ENCODE data around the gene CCL27. TPM values are rescaled to one million over a fixed set of nuclear protein-coding genes. Genes with fewer than 3 reads are reported as not detected.
A peak's percentile ranks its signal among the peaks of the same experiment; 100 is the strongest.

CCL27 gene
- total RNA-seq, 6 donors from 2014 or later: 32.5 TPM; not detected in 5

DNA sequence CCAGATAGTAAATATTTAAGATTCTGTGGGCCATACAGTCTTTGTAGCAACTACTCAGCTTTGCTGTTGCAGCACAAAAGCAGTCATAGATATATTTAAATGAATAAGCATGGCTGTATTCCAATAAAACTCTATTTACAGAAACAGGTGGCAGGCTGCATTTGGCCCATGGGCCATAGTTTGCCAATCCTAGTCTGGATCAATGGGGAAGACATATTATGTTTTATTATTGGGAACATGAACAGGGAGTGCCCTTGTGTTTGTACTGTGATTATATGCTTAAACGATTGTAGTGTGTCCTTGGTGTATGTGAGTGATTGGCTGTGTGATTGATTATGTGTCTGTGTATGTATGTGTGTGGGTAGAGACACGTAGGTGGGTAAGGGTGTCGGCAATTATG, 12.0 kb upstream of the CCL27 start:
- H3K4me3 ChIP-seq: no peak overlapping the region
- TF ChIP-seq, protein P1, sequence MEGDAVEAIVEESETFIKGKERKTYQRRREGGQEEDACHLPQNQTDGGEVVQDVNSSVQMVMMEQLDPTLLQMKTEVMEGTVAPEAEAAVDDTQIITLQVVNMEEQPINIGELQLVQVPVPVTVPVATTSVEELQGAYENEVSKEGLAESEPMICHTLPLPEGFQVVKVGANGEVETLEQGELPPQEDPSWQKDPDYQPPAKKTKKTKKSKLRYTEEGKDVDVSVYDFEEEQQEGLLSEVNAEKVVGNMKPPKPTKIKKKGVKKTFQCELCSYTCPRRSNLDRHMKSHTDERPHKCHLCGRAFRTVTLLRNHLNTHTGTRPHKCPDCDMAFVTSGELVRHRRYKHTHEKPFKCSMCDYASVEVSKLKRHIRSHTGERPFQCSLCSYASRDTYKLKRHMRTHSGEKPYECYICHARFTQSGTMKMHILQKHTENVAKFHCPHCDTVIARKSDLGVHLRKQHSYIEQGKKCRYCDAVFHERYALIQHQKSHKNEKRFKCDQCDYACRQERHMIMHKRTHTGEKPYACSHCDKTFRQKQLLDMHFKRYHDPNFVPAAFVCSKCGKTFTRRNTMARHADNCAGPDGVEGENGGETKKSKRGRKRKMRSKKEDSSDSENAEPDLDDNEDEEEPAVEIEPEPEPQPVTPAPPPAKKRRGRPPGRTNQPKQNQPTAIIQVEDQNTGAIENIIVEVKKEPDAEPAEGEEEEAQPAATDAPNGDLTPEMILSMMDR (IDR thresholded peaks at IDR 0.05): no peak
- no peak for TF ChIP-seq POLR2AphosphoS5 (IDR thresholded peaks at IDR 0.05)
- TF ChIP-seq EP300 (IDR thresholded peaks at IDR 0.05): no peak
- no peak for TF ChIP-seq POLR2A (IDR thresholded peaks at IDR 0.05)
- WGBS, 2 donors: 89 to 90% methylated on average over 3 of the region's 3 CpGs
- no peaks in the 10 kb centered on the region for H3K27me3 ChIP-seq
- no peak for DNase-seq
- no peak for ATAC-seq (ENCODE audit: low FRiP score in 2 of 2)
- no peaks in the 10 kb centered on the region for H3K4me1 ChIP-seq
- peaks cover 0 to 5% (median 0%) of the 10 kb centered on the region in 4 donors for H3K9me3 ChIP-seq
- H3K27ac ChIP-seq: no peak overlapping the region
- no peaks in the 10 kb centered on the region for H3K36me3 ChIP-seq

DNA sequence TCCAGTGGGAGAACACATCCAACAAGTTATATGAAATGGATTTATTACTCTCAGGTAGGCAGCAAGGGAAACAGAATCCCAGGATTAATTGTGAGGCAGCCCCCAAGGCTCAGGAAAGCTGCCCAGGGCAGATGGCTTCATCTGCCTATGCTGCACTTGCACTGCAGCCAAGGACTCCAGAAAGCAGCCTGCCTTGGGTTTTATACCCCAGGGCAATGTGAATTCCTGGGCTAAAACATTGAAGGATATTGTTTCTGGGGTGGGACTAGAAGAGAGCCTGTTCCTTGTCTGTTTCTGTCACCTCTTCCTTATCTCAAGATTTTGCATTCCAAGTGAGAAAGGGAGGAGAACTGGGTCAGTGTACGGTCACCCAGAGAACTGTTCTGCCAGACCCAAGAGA, 8.8 kb upstream of the CCL27 start:
- no peak overlapping the region for H3K4me3 ChIP-seq
- 68 to 82% methylated on average over 1 of the region's 1 CpG for WGBS, 2 donors
- H3K27ac ChIP-seq: no peak overlapping the region
- ATAC-seq (ENCODE audit: low FRiP score in 2 of 2) (no peak), DNase-seq (no peak)
- no peaks in the 10 kb centered on the region for H3K27me3 ChIP-seq
- TF ChIP-seq POLR2AphosphoS5 (IDR thresholded peaks at IDR 0.05) (no peak), EP300 (IDR thresholded peaks at IDR 0.05) (no peak), POLR2A (IDR thresholded peaks at IDR 0.05) (no peak)
- TF ChIP-seq, protein P1 (IDR thresholded peaks at IDR 0.05): no peak
- peaks cover 0 to 14% (median 7%) of the 10 kb centered on the region in 4 donors for H3K4me1 ChIP-seq
- H3K9me3 ChIP-seq: peaks cover 0 to 5% (median 0%) of the 10 kb centered on the region in 4 donors
- H3K36me3 ChIP-seq: peaks cover 0 to 4% (median 0%) of the 10 kb centered on the region in 4 donors

DNA sequence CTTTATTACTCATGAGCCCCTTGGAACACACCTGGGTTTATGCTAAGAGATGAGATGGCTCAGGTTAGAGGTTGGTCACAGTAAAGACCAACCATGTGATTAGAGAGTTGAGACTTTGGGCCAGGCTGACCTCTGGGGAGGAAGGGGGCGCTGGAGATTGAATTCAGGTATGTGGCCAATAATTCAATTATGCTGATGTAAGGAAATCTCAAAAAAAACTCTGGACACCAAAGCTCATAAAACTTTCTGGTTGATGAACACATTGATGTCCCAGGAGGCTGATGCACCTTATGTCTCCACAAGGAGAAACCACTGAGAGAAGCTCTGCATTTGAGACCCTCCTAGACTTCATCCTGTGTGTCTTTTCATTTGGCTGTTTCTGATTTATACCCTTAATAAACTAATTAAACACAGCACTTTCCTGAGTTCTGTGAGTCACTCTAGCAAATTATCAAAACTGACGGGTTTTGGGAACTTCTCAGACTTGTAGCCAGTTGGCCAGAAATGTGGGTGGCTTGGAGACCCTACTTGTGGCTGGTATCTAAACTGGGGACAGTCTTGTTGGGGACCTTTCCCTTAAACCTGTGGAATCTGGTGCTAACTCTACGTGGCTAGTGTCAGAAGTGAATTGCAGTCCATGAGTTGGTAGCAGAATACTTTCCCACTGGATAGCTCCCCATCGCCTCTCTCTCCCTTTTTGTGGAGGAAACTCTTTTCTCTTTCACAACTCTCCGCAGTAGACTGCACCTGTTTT, 7.5 kb upstream of the CCL27 start:
- Histone ChIP-seq H3K9me3 (peaks cover 0 to 5% (median 0%) of the 10 kb centered on the region in 4 donors), H3K4me3 (no peak overlapping the region), H3K36me3 (peaks cover 0 to 4% (median 0%) of the 10 kb centered on the region in 4 donors), H3K27me3 (no peaks in the 10 kb centered on the region), H3K4me1 (peaks cover under 1 to 17% (median 10%) of the 10 kb centered on the region in 4 donors), H3K27ac (no peak overlapping the region)
- DNase-seq (no peak), ATAC-seq (ENCODE audit: low FRiP score in 2 of 2) (no peak)
- WGBS, 2 donors: 93 to 98% methylated on average over 5 of the region's 5 CpGs
- TF ChIP-seq, protein P1 (IDR thresholded peaks at IDR 0.05): no peak
- TF ChIP-seq POLR2A (IDR thresholded peaks at IDR 0.05) (no peak), EP300 (IDR thresholded peaks at IDR 0.05) (no peak)

DNA sequence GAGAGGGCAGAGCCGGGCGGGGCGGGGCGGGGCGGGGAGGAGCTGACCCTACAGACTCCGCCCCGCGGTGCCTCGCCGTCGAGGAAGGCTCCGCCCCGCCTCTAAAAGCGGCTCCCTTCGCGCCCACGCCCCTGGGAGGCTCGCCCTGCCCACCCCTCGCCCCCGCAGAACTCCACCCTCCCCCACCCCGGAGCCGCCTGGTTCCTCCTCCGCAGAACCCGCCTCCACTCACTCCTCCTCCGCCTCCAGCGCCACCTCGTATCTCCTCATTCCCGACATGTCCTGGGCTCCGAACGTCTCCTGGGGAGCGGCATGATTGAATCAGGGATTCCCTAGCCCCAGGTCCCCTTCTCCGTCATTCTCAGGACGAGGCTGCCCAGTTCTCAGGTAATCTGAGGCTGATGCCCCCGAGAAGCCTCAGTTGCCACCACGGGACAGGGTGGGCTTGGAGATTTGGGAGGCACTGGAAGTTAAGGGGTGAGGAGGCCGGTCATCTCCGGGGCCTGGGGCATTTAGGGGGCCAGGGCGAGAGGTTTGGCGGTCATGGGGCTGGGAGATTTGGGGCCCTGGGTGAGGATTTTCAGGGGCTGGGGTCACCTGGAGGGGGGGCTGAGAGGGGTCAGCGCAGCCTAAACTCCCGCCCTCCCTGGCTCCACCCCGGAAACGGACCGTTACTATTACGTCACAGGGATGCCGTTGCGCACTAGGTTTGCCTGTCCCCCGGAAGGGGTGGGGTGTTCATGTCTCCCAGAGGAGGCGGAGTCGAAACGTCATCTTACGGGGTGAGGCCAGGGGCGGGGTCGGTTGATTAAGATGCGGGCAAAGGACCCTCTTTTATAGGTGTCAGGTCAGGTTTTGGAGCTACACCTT, 3.2 kb upstream of the CCL27 start:
- Histone ChIP-seq H3K4me3 (peak overlapping the region; percentile 44 to 82 (median 74)), H3K27me3 (no peaks in the 10 kb centered on the region), H3K4me1 (peaks cover 8 to 24% (median 17%) of the 10 kb centered on the region in 4 donors), H3K27ac (peak overlapping the region; percentile 97 to 100 (median 98)), H3K9me3 (peaks cover 0 to 5% (median 0%) of the 10 kb centered on the region in 4 donors), H3K36me3 (peaks cover 0 to 7% (median 0%) of the 10 kb centered on the region in 4 donors)
- WGBS, 2 donors: 0 to 3% methylated on average over 3 to 49 of the region's 55 CpGs
- ATAC-seq (ENCODE audit: low FRiP score in 2 of 2) (peak; percentile 96), DNase-seq (peak; percentile 96 to 97)
- peak in 2 of 4 donors; percentile 44 to 60 for TF ChIP-seq EP300 (IDR thresholded peaks at IDR 0.05)
- peak in 3 of 4 donors; percentile 35 to 92 (median 90) for TF ChIP-seq POLR2A (IDR thresholded peaks at IDR 0.05)
- TF ChIP-seq, protein P1 (IDR thresholded peaks at IDR 0.05): peak in 2 of 6 experiments; percentile 4 to 12
- peak; percentile 87 to 88 for TF ChIP-seq POLR2AphosphoS5 (IDR thresholded peaks at IDR 0.05)

Data from upper lobe of left lung (tissue), 6 donors.